Neural progenitor cell (in vitro differentiated cells): ENCODE data around the gene CACNB4.

Experiments
- CTCF ChIP-seq: fragments of 200-600 bp; sonication (generic); IDR thresholded peaks from 2 replicates; pipeline ENCODE4 v1.5.1; 2017; ENCODE audit warnings: antibody characterized with exemption, mild to moderate bottlenecking
- EZH2 ChIP-seq: fragments of 200-600 bp; sonication (generic); IDR thresholded peaks from 2 replicates; pipeline ENCODE4 v1.6.1; 2017; ENCODE audit warnings: antibody characterized with exemption, mild to moderate bottlenecking, moderate library complexity
- EZH2phosphoT487 ChIP-seq: fragments of 200-600 bp; sonication (generic); IDR thresholded peaks from 2 replicates; pipeline ENCODE4 v1.6.1; 2017; ENCODE audit warnings: antibody characterized with exemption

DNA sequence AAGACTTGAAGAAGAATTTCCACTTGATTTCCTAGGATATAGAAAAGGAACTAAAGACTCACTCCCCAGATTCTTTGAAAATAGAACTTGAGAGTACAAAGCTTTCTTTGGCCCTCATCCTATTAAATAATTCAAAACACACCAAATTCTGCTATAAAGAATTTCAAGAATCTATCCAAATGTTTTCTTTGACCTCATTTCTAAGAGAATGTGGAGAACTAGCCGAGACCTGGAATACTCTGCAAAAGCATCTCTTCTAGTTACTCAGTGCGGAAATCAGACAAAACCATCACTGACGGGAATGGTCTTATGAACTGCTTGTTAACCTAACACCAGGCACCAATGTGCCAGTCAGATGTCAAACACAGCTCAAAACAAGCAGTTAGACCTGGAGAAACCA, 226.4 kb downstream of the CACNB4 start:
- TF ChIP-seq CTCF (no peak), EZH2 (no peak), EZH2phosphoT487 (no peak)
